Measurements from ENCODE around the gene TMEM150A. TPM values are rescaled to one million over a fixed set of nuclear protein-coding genes. Genes with fewer than 3 reads are reported as not detected.

The TMEM150A gene
- polyA plus RNA-seq, 1 donor from 2014 or later = 8.4 TPM

- no peak overlapping the region for H2AFZ ChIP-seq (ENCODE audit: low read depth, low read length)
- no peaks in the 10 kb centered on the region for H3K9me3 ChIP-seq (ENCODE audit: low read length)
- no peaks in the 10 kb centered on the region for H3K27me3 ChIP-seq (ENCODE audit: insufficient read depth, low read depth, low read length)
- TF ChIP-seq EP300 (conservative IDR thresholded peaks at IDR 0.05; ENCODE audit: poor library complexity, severe bottlenecking) = no peak
- no peak for TF ChIP-seq POLR2AphosphoS5 (IDR thresholded peaks at IDR 0.05)
- no peak for TF ChIP-seq MXI1 (conservative IDR thresholded peaks at IDR 0.05; ENCODE audit: poor library complexity, severe bottlenecking)
- no peak for TF ChIP-seq TAF1 (IDR thresholded peaks at IDR 0.05; ENCODE audit: low read depth)
- TF ChIP-seq EZH2 (IDR thresholded peaks at IDR 0.05; ENCODE audit: borderline replicate concordance, insufficient read depth, low read length, poor library complexity, severe bottlenecking) = no peak
- TF ChIP-seq REST (IDR thresholded peaks at IDR 0.05; ENCODE audit: borderline replicate concordance) = no peak
- TF ChIP-seq CTCF (IDR thresholded peaks at IDR 0.05; ENCODE audit: poor library complexity, severe bottlenecking) = no peak
- TF ChIP-seq SMC3 (conservative IDR thresholded peaks at IDR 0.05; ENCODE audit: poor library complexity) = no peak
- no peak for TF ChIP-seq RAD21 (conservative IDR thresholded peaks at IDR 0.05)
- H3K4me3 ChIP-seq (ENCODE audit: low read length) = no peak overlapping the region
- no peaks in the 10 kb centered on the region for H3K36me3 ChIP-seq (ENCODE audit: insufficient read depth, low read length)
- no peaks in the 10 kb centered on the region for H3F3A ChIP-seq (ENCODE audit: insufficient read depth, low read length, poor library complexity, severe bottlenecking)
- no peak overlapping the region for H3K9ac ChIP-seq (ENCODE audit: low read length)
- H3K79me2 ChIP-seq (replicated peaks; ENCODE audit: insufficient read depth, low read length) = peaks cover 11% of the 10 kb centered on the region
- no peak overlapping the region for H3K4me2 ChIP-seq (ENCODE audit: low read length)
- H3K9me2 ChIP-seq (ENCODE audit: insufficient read depth, low read length) = no peaks in the 10 kb centered on the region
- H3K27ac ChIP-seq (ENCODE audit: low read length) = no peak overlapping the region
- no peaks in the 10 kb centered on the region for H4K20me1 ChIP-seq (ENCODE audit: insufficient read depth)
Measured at GRCh38 chr2:85599468-85600234, 2.8 kb downstream of the TMEM150A start.

DNA sequence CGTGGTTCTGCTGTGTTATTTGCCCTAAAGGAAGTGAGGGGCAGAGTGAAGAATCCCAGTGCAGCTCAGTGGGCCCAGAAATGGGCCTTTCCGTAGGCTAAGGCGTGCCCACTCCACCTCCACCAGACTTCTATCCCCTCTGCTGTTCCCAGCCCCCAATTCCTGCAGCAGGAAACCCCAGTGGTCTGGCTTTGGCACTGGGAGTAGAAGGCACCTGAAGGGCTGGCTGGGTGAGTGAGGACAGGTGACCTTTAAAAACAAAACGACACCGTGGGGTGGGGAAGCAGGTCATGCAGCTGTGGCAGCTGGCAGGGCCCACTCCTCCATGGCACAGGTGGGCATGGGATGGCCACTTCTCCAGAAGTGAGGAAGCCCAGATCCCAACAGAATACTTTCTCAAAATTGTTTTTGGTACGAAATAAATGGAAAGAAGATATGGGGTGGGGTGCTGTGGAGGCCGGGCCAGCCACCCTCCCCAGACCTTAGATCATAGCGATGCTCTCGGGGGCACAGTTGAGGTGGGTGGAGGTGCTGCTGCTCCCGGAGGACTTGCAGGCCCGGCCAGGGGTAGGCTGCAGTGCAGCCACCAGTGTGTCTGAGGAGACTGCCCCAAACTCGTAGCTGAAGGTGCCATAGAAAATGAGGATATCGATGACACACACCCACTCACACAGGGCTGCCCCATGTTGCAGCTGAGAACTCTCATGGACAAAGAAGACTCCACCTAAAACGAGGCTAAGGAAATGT, 3.7 kb downstream of the TMEM150A start:
- Histone ChIP-seq H3K4me3 (ENCODE audit: low read length) (no peak overlapping the region), H3K9me3 (ENCODE audit: low read length) (no peaks in the 10 kb centered on the region), H3K27me3 (ENCODE audit: insufficient read depth, low read depth, low read length) (no peaks in the 10 kb centered on the region), H3K9ac (ENCODE audit: low read length) (no peak overlapping the region), H3K9me2 (ENCODE audit: insufficient read depth, low read length) (no peaks in the 10 kb centered on the region), H3K4me2 (ENCODE audit: low read length) (no peak overlapping the region), H3F3A (ENCODE audit: insufficient read depth, low read length, poor library complexity, severe bottlenecking) (no peaks in the 10 kb centered on the region), H3K27ac (ENCODE audit: low read length) (no peak overlapping the region), H2AFZ (ENCODE audit: low read depth, low read length) (no peak overlapping the region), H3K36me3 (ENCODE audit: insufficient read depth, low read length) (no peaks in the 10 kb centered on the region), H4K20me1 (ENCODE audit: insufficient read depth) (no peaks in the 10 kb centered on the region), H3K79me2 (replicated peaks; ENCODE audit: insufficient read depth, low read length) (peaks cover 11% of the 10 kb centered on the region)
- no peak for TF ChIP-seq EZH2 (IDR thresholded peaks at IDR 0.05; ENCODE audit: borderline replicate concordance, insufficient read depth, low read length, poor library complexity, severe bottlenecking)
